Measurements from ENCODE around the gene LINGO1.

The LINGO1 gene

GRCh38 chr15:77576538-77576937 lies 56.2 kb downstream of the LINGO1 start:
- DNase-seq, result no peak

GRCh38 chr15:77575203-77575934 lies 57.3 kb downstream of the LINGO1 start:
- no CpG with 5 or more reads among the region's 14 CpGs for whole genome bisulfite sequencing (ENCODE audit: extremely low coverage, insufficient coverage, low lambda C conversion rate)
- H3K4ac ChIP-seq (ENCODE audit: low read depth, low read length), result no peak overlapping the region

More at GRCh38 chr15:77576538-77576937, 56.2 kb downstream of the LINGO1 start:
- Histone ChIP-seq H3K79me1 (ENCODE audit: low read length) (no peaks in the 10 kb centered on the region), H2BK5ac (ENCODE audit: low read length) (no peak overlapping the region), H3K36me3 (ENCODE audit: control insufficient read depth, insufficient read depth, low read length) (no peaks in the 10 kb centered on the region), H3K4ac (ENCODE audit: low read depth, low read length) (no peak overlapping the region), H3K27ac (ENCODE audit: low read depth, low read length) (no peak overlapping the region), H4K8ac (ENCODE audit: low read depth, low read length) (no peak overlapping the region), H3K18ac (ENCODE audit: low read length) (no peak overlapping the region), H3K56ac (ENCODE audit: low read length) (no peak overlapping the region), H2BK15ac (replicated peaks; ENCODE audit: low read depth) (no peak overlapping the region), H4K5ac (ENCODE audit: low read length) (no peak overlapping the region), H2AK5ac (ENCODE audit: low read length) (no peak overlapping the region), H3K9ac (ENCODE audit: low read length) (no peak overlapping the region), H3K23ac (ENCODE audit: low read length) (no peak overlapping the region), H3K4me2 (ENCODE audit: low read length) (no peak overlapping the region), H2BK120ac (ENCODE audit: low read depth, low read length) (no peak overlapping the region), H3K4me1 (ENCODE audit: control insufficient read depth, low read depth, low read length) (no peaks in the 10 kb centered on the region), H3K27me3 (ENCODE audit: insufficient read depth, low read length, poor library complexity) (no peaks in the 10 kb centered on the region), H3K4me3 (ENCODE audit: low read length) (no peak overlapping the region), H3K79me2 (ENCODE audit: control insufficient read depth, insufficient read depth, low read length) (no peaks in the 10 kb centered on the region)
- WGBS (ENCODE audit: extremely low coverage, insufficient coverage, low lambda C conversion rate), result no CpG with 5 or more reads among the region's 1 CpG

GRCh38 chr15:77574521-77575202 lies 58.0 kb downstream of the LINGO1 start:
- DNase-seq, result no peak
- Histone ChIP-seq H3K4ac (ENCODE audit: low read depth, low read length) (no peak overlapping the region), H3K27me3 (ENCODE audit: insufficient read depth, low read length, poor library complexity) (no peaks in the 10 kb centered on the region), H3K18ac (ENCODE audit: low read length) (no peak overlapping the region), H3K23ac (ENCODE audit: low read length) (no peak overlapping the region), H3K4me2 (ENCODE audit: low read length) (no peak overlapping the region), H3K27ac (ENCODE audit: low read depth, low read length) (no peak overlapping the region), H3K56ac (ENCODE audit: low read length) (no peak overlapping the region), H3K4me1 (ENCODE audit: control insufficient read depth, low read depth, low read length) (peaks cover 1% of the 10 kb centered on the region), H2BK5ac (ENCODE audit: low read length) (no peak overlapping the region), H2AK5ac (ENCODE audit: low read length) (no peak overlapping the region), H3K4me3 (ENCODE audit: low read length) (no peak overlapping the region), H3K79me2 (ENCODE audit: control insufficient read depth, insufficient read depth, low read length) (no peaks in the 10 kb centered on the region), H3K9ac (ENCODE audit: low read length) (no peak overlapping the region), H2BK120ac (ENCODE audit: low read depth, low read length) (no peak overlapping the region), H2BK15ac (replicated peaks; ENCODE audit: low read depth) (no peak overlapping the region), H3K79me1 (ENCODE audit: low read length) (no peaks in the 10 kb centered on the region), H3K36me3 (ENCODE audit: control insufficient read depth, insufficient read depth, low read length) (no peaks in the 10 kb centered on the region), H4K8ac (ENCODE audit: low read depth, low read length) (no peak overlapping the region), H4K5ac (ENCODE audit: low read length) (no peak overlapping the region)
- no CpG with 5 or more reads among the region's 6 CpGs for WGBS (ENCODE audit: extremely low coverage, insufficient coverage, low lambda C conversion rate)

More at GRCh38 chr15:77575203-77575934, 57.3 kb downstream of the LINGO1 start:
- no peak overlapping the region for H4K5ac ChIP-seq (ENCODE audit: low read length)
- H3K4me2 ChIP-seq (ENCODE audit: low read length), result no peak overlapping the region
- H3K79me1 ChIP-seq (ENCODE audit: low read length), result no peaks in the 10 kb centered on the region
- H2BK5ac ChIP-seq (ENCODE audit: low read length), result no peak overlapping the region
- no peak overlapping the region for H3K56ac ChIP-seq (ENCODE audit: low read length)
- H4K8ac ChIP-seq (ENCODE audit: low read depth, low read length), result no peak overlapping the region
- H3K18ac ChIP-seq (ENCODE audit: low read length), result no peak overlapping the region
- no peak overlapping the region for H3K4me3 ChIP-seq (ENCODE audit: low read length)
- no peak overlapping the region for H2BK15ac ChIP-seq (replicated peaks; ENCODE audit: low read depth)
- H2AK5ac ChIP-seq (ENCODE audit: low read length), result no peak overlapping the region
- H3K27me3 ChIP-seq (ENCODE audit: insufficient read depth, low read length, poor library complexity), result no peaks in the 10 kb centered on the region
- no peak overlapping the region for H3K23ac ChIP-seq (ENCODE audit: low read length)
- no peaks in the 10 kb centered on the region for H3K4me1 ChIP-seq (ENCODE audit: control insufficient read depth, low read depth, low read length)
- H3K79me2 ChIP-seq (ENCODE audit: control insufficient read depth, insufficient read depth, low read length), result no peaks in the 10 kb centered on the region
- no peak overlapping the region for H2BK120ac ChIP-seq (ENCODE audit: low read depth, low read length)
- no peaks in the 10 kb centered on the region for H3K36me3 ChIP-seq (ENCODE audit: control insufficient read depth, insufficient read depth, low read length)
- DNase-seq, result no peak
- no peak overlapping the region for H3K27ac ChIP-seq (ENCODE audit: low read depth, low read length)
- no peak overlapping the region for H3K9ac ChIP-seq (ENCODE audit: low read length)

GRCh38 chr15:77573802-77574201 lies 58.9 kb downstream of the LINGO1 start:
- Histone ChIP-seq H3K79me2 (ENCODE audit: control insufficient read depth, insufficient read depth, low read length) (no peaks in the 10 kb centered on the region), H3K27me3 (ENCODE audit: insufficient read depth, low read length, poor library complexity) (no peaks in the 10 kb centered on the region), H4K5ac (ENCODE audit: low read length) (no peak overlapping the region), H3K4me3 (ENCODE audit: low read length) (no peak overlapping the region), H3K56ac (ENCODE audit: low read length) (no peak overlapping the region), H2BK120ac (ENCODE audit: low read depth, low read length) (no peak overlapping the region), H2AK5ac (ENCODE audit: low read length) (no peak overlapping the region), H3K27ac (ENCODE audit: low read depth, low read length) (no peak overlapping the region), H3K4me2 (ENCODE audit: low read length) (no peak overlapping the region), H3K79me1 (ENCODE audit: low read length) (no peaks in the 10 kb centered on the region), H3K4me1 (ENCODE audit: control insufficient read depth, low read depth, low read length) (peaks cover 2% of the 10 kb centered on the region), H3K23ac (ENCODE audit: low read length) (no peak overlapping the region), H2BK5ac (ENCODE audit: low read length) (no peak overlapping the region), H3K4ac (ENCODE audit: low read depth, low read length) (no peak overlapping the region), H3K18ac (ENCODE audit: low read length) (no peak overlapping the region), H3K36me3 (ENCODE audit: control insufficient read depth, insufficient read depth, low read length) (no peaks in the 10 kb centered on the region), H3K9ac (ENCODE audit: low read length) (no peak overlapping the region), H4K8ac (ENCODE audit: low read depth, low read length) (no peak overlapping the region), H2BK15ac (replicated peaks; ENCODE audit: low read depth) (no peak overlapping the region)
- no peak for DNase-seq
- no CpG with 5 or more reads among the region's 4 CpGs for WGBS (ENCODE audit: extremely low coverage, insufficient coverage, low lambda C conversion rate)

GRCh38 chr15:77572186-77572585 lies 60.5 kb downstream of the LINGO1 start:
- H3K23ac ChIP-seq (ENCODE audit: low read length), result no peak overlapping the region
- no peak for DNase-seq
- H3K27ac ChIP-seq (ENCODE audit: low read depth, low read length), result no peak overlapping the region
- no peak overlapping the region for H2BK5ac ChIP-seq (ENCODE audit: low read length)
- H4K8ac ChIP-seq (ENCODE audit: low read depth, low read length), result no peak overlapping the region
- H3K56ac ChIP-seq (ENCODE audit: low read length), result no peak overlapping the region
- H2BK120ac ChIP-seq (ENCODE audit: low read depth, low read length), result no peak overlapping the region
- no peak overlapping the region for H3K4me2 ChIP-seq (ENCODE audit: low read length)
- no peaks in the 10 kb centered on the region for H3K79me1 ChIP-seq (ENCODE audit: low read length)
- H3K4me3 ChIP-seq (ENCODE audit: low read length), result no peak overlapping the region
- H3K27me3 ChIP-seq (ENCODE audit: insufficient read depth, low read length, poor library complexity), result no peaks in the 10 kb centered on the region
- no peak overlapping the region for H4K5ac ChIP-seq (ENCODE audit: low read length)
- no peaks in the 10 kb centered on the region for H3K36me3 ChIP-seq (ENCODE audit: control insufficient read depth, insufficient read depth, low read length)
- no peak overlapping the region for H3K18ac ChIP-seq (ENCODE audit: low read length)
- no peak overlapping the region for H2BK15ac ChIP-seq (replicated peaks; ENCODE audit: low read depth)
- no peak overlapping the region for H3K9ac ChIP-seq (ENCODE audit: low read length)
- H3K4me1 ChIP-seq (ENCODE audit: control insufficient read depth, low read depth, low read length), result peaks cover 2% of the 10 kb centered on the region
- no peak overlapping the region for H2AK5ac ChIP-seq (ENCODE audit: low read length)
- H3K4ac ChIP-seq (ENCODE audit: low read depth, low read length), result no peak overlapping the region
- no CpG with 5 or more reads among the region's 4 CpGs for WGBS (ENCODE audit: extremely low coverage, insufficient coverage, low lambda C conversion rate)
- no peaks in the 10 kb centered on the region for H3K79me2 ChIP-seq (ENCODE audit: control insufficient read depth, insufficient read depth, low read length)
